Measurements from ENCODE around the gene SELENOM.

Gene SELENOM

GRCh38 chr22:31104869-31105268 lies 2.5 kb downstream of the SELENOM start:
- Histone ChIP-seq H3K9ac (ENCODE audit: low read length) (no peak overlapping the region), H4K20me1 (ENCODE audit: low read depth, low read length) (no peaks in the 10 kb centered on the region), H3K9me2 (replicated peaks; ENCODE audit: insufficient read depth, low read length) (no peaks in the 10 kb centered on the region), H3K27ac (ENCODE audit: low read depth, low read length) (no peak overlapping the region), H3K36me3 (ENCODE audit: low read length) (no peaks in the 10 kb centered on the region), H3F3A (ENCODE audit: insufficient read depth) (no peaks in the 10 kb centered on the region), H3K4me3 (ENCODE audit: insufficient read depth, low read length, poor library complexity, severe bottlenecking) (no peak overlapping the region), H3K79me2 (ENCODE audit: insufficient read depth, low read length) (no peaks in the 10 kb centered on the region), H2AFZ (ENCODE audit: low read depth, low read length, severe bottlenecking) (no peak overlapping the region), H3K4me2 (ENCODE audit: low read depth, low read length, poor library complexity, severe bottlenecking) (peak overlapping the region; percentile 30), H3K9me3 (ENCODE audit: insufficient read depth, low read length) (no peaks in the 10 kb centered on the region), H3K27me3 (ENCODE audit: low read length) (no peaks in the 10 kb centered on the region)
- TF ChIP-seq CTCF (IDR thresholded peaks at IDR 0.05; ENCODE audit: insufficient read depth, low read length, poor library complexity, severe bottlenecking) = peak; percentile 46
- no peak for TF ChIP-seq EZH2phosphoT487 (conservative IDR thresholded peaks at IDR 0.05; ENCODE audit: low read length)

- H3K27me3 ChIP-seq (ENCODE audit: low read length) = no peaks in the 10 kb centered on the region
- H2AFZ ChIP-seq (ENCODE audit: low read depth, low read length, severe bottlenecking) = no peak overlapping the region
- TF ChIP-seq EZH2phosphoT487 (conservative IDR thresholded peaks at IDR 0.05; ENCODE audit: low read length) (no peak), CTCF (IDR thresholded peaks at IDR 0.05; ENCODE audit: insufficient read depth, low read length, poor library complexity, severe bottlenecking) (no peak)
- no peaks in the 10 kb centered on the region for H3K9me2 ChIP-seq (replicated peaks; ENCODE audit: insufficient read depth, low read length)
- H4K20me1 ChIP-seq (ENCODE audit: low read depth, low read length) = no peaks in the 10 kb centered on the region
- no peak overlapping the region for H3K4me2 ChIP-seq (ENCODE audit: low read depth, low read length, poor library complexity, severe bottlenecking)
- H3K79me2 ChIP-seq (ENCODE audit: insufficient read depth, low read length) = no peaks in the 10 kb centered on the region
- no peaks in the 10 kb centered on the region for H3F3A ChIP-seq (ENCODE audit: insufficient read depth)
- no peaks in the 10 kb centered on the region for H3K36me3 ChIP-seq (ENCODE audit: low read length)
- no peaks in the 10 kb centered on the region for H3K9me3 ChIP-seq (ENCODE audit: insufficient read depth, low read length)
- H3K9ac ChIP-seq (ENCODE audit: low read length) = no peak overlapping the region
- no peak overlapping the region for H3K4me3 ChIP-seq (ENCODE audit: insufficient read depth, low read length, poor library complexity, severe bottlenecking)
- H3K27ac ChIP-seq (ENCODE audit: low read depth, low read length) = no peak overlapping the region
Measured at GRCh38 chr22:31103899-31104694, 3.3 kb downstream of the SELENOM start.

GRCh38 chr22:31103111-31103510 lies 4.3 kb downstream of the SELENOM start:
- no peaks in the 10 kb centered on the region for H3K79me2 ChIP-seq (ENCODE audit: insufficient read depth, low read length)
- H3F3A ChIP-seq (ENCODE audit: insufficient read depth) = no peaks in the 10 kb centered on the region
- H3K4me2 ChIP-seq (ENCODE audit: low read depth, low read length, poor library complexity, severe bottlenecking) = no peak overlapping the region
- H3K9me2 ChIP-seq (replicated peaks; ENCODE audit: insufficient read depth, low read length) = no peaks in the 10 kb centered on the region
- H3K36me3 ChIP-seq (ENCODE audit: low read length) = no peaks in the 10 kb centered on the region
- no peaks in the 10 kb centered on the region for H3K27me3 ChIP-seq (ENCODE audit: low read length)
- no peak overlapping the region for H3K9ac ChIP-seq (ENCODE audit: low read length)
- H4K20me1 ChIP-seq (ENCODE audit: low read depth, low read length) = no peaks in the 10 kb centered on the region
- TF ChIP-seq EZH2phosphoT487 (conservative IDR thresholded peaks at IDR 0.05; ENCODE audit: low read length) (no peak), CTCF (IDR thresholded peaks at IDR 0.05; ENCODE audit: insufficient read depth, low read length, poor library complexity, severe bottlenecking) (no peak)
- no peak overlapping the region for H2AFZ ChIP-seq (ENCODE audit: low read depth, low read length, severe bottlenecking)
- no peaks in the 10 kb centered on the region for H3K9me3 ChIP-seq (ENCODE audit: insufficient read depth, low read length)
- H3K27ac ChIP-seq (ENCODE audit: low read depth, low read length) = no peak overlapping the region
- no peak overlapping the region for H3K4me3 ChIP-seq (ENCODE audit: insufficient read depth, low read length, poor library complexity, severe bottlenecking)
